ENCODE data around the gene FBXL17. TPM values are rescaled to one million over a fixed set of nuclear protein-coding genes. Genes with fewer than 3 reads are reported as not detected.

FBXL17 gene
- polyA plus RNA-seq, 2 of the 4 experiments (the other 2 are of a cell fraction) = 8.7 to 9.1 TPM

DNA sequence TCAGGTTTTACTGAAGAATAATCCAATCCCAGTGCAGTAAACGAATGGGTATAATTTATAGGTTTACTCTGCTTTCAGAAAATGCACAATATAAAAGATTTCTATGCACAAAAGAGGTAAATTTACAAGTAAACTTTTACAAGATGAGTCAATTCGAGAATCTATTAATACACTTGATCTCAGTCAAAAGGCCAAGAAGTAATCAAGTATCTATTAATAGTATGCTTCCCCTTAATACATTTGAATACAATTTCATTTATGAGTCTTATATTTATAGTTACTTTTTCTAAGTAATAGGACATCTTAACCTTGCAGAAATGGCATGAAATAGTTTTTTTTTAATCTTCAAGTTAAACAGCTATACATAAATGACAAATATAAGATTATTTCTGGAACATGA lies 355.9 kb downstream of the FBXL17 start:
- CTCF ChIA-PET = no interaction called here
- no peak overlapping the region for H3K27ac ChIP-seq
- no peak overlapping the region for H3K4me3 ChIP-seq
- H3K4me1 ChIP-seq = no peaks in the 10 kb centered on the region
- TF ChIP-seq FOSL2 (IDR thresholded peaks at IDR 0.05) (no peak), FOSL2 (CRISPR knock-in tag; IDR thresholded peaks at IDR 0.05) (no peak), MYC (IDR thresholded peaks at IDR 0.05; ENCODE audit: borderline replicate concordance, low read length) (no peak), HDAC2 (IDR thresholded peaks at IDR 0.05) (no peak)
- DNase-seq (ENCODE audit: low read depth in 1 of 2, low spot score in 1 of 2) (no peak), ATAC-seq (no peak), FAIRE-seq (no peak)
- H3K9me3 ChIP-seq = no peaks in the 10 kb centered on the region
- 28% methylated on average over 2 of the region's 2 CpGs for WGBS (ENCODE audit: missing lambda C conversion rate)
- POLR2A ChIA-PET = no interaction called here
- no peak overlapping the region for H3K4me2 ChIP-seq

DNA sequence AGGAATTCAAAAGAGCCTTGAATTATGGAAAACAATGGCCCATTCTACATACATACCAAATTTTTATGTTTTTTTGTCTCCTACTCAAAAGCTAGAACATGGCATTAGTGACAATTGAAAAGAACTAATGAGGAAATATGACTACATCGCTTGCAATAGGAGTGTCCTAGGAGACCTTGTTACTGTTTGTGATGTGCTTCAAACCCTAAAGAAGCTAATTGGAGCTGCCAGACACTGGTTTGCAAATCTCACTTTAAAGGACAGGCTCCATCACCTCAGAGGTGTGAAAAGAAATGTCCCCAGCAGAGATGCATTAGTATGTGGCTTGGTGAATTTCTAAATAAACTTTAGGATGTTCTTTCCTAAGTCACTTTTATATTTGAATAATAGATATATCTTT lies 356.9 kb downstream of the FBXL17 start:
- TF ChIP-seq, protein P1, sequence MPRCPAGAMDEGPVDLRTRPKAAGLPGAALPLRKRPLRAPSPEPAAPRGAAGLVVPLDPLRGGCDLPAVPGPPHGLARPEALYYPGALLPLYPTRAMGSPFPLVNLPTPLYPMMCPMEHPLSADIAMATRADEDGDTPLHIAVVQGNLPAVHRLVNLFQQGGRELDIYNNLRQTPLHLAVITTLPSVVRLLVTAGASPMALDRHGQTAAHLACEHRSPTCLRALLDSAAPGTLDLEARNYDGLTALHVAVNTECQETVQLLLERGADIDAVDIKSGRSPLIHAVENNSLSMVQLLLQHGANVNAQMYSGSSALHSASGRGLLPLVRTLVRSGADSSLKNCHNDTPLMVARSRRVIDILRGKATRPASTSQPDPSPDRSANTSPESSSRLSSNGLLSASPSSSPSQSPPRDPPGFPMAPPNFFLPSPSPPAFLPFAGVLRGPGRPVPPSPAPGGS (IDR thresholded peaks at IDR 0.05) = no peak
- no peak for TF ChIP-seq RFX5 (IDR thresholded peaks at IDR 0.05)
- TF ChIP-seq EHF (CRISPR knock-in tag; IDR thresholded peaks at IDR 0.05) = no peak
- no peak for TF ChIP-seq EP300 (IDR thresholded peaks at IDR 0.05)
- no peak for TF ChIP-seq HOXA7 (CRISPR knock-in tag; IDR thresholded peaks at IDR 0.05)
- no peak for TF ChIP-seq HEYL (CRISPR knock-in tag; IDR thresholded peaks at IDR 0.05)
- TF ChIP-seq, protein P2, sequence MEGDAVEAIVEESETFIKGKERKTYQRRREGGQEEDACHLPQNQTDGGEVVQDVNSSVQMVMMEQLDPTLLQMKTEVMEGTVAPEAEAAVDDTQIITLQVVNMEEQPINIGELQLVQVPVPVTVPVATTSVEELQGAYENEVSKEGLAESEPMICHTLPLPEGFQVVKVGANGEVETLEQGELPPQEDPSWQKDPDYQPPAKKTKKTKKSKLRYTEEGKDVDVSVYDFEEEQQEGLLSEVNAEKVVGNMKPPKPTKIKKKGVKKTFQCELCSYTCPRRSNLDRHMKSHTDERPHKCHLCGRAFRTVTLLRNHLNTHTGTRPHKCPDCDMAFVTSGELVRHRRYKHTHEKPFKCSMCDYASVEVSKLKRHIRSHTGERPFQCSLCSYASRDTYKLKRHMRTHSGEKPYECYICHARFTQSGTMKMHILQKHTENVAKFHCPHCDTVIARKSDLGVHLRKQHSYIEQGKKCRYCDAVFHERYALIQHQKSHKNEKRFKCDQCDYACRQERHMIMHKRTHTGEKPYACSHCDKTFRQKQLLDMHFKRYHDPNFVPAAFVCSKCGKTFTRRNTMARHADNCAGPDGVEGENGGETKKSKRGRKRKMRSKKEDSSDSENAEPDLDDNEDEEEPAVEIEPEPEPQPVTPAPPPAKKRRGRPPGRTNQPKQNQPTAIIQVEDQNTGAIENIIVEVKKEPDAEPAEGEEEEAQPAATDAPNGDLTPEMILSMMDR (IDR thresholded peaks at IDR 0.05) = no peak
- TF ChIP-seq ZC3H11A (IDR thresholded peaks at IDR 0.05) = no peak
- TF ChIP-seq MYC (IDR thresholded peaks at IDR 0.05; ENCODE audit: borderline replicate concordance, low read length) = no peak
- no peak for TF ChIP-seq SMC3 (IDR thresholded peaks at IDR 0.05)
- no peak for TF ChIP-seq POLR2AphosphoS2 (conservative IDR thresholded peaks at IDR 0.05; ENCODE audit: low read length)
- no peak for TF ChIP-seq FOSB (CRISPR knock-in tag; IDR thresholded peaks at IDR 0.05)
- no peak for TF ChIP-seq PHF8 (IDR thresholded peaks at IDR 0.05; ENCODE audit: borderline replicate concordance, low read depth)
- TF ChIP-seq FOSL2 (IDR thresholded peaks at IDR 0.05) = no peak
- no peak for TF ChIP-seq FOSL2 (CRISPR knock-in tag; IDR thresholded peaks at IDR 0.05)
- no peak for TF ChIP-seq TFCP2L1 (CRISPR knock-in tag; IDR thresholded peaks at IDR 0.05)
- ATAC-seq (no peak), DNase-seq (ENCODE audit: low read depth in 1 of 2, low spot score in 1 of 2) (no peak), FAIRE-seq (no peak)
- Histone ChIP-seq H3K4me2 (no peak overlapping the region), H3K4me3 (no peak overlapping the region), H3K9me3 (no peaks in the 10 kb centered on the region), H3K4me1 (no peaks in the 10 kb centered on the region), H3K27ac (no peak overlapping the region)
- WGBS (ENCODE audit: missing lambda C conversion rate) = 71% methylated on average over 1 of the region's 1 CpG
- POLR2A ChIA-PET = no interaction called here
- CTCF ChIA-PET = no interaction called here

DNA sequence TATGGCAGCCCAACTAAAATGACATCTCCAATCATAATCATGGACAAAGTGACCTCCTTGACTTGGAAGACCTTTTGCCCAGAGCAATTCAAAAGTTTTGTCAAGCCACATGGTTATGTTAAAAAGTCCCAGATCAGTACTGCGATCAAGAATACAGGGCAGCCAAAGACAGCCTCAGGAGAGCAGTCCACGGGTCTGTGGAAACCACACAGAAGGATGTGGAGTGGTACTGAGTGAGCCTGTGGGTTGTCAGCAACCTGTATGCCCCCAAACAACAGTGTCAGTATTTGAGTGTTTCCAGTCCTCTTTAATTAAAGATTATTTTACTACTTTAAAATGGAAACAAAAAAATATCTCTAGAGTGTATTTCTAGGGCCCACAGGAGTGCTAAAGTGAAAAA lies 365.8 kb downstream of the FBXL17 start:
- no peak for FAIRE-seq
- WGBS (ENCODE audit: missing lambda C conversion rate) = 82% methylated on average over 2 of the region's 2 CpGs

More for the DNA sequence above, 365.8 kb downstream of the FBXL17 start:
- no peaks in the 10 kb centered on the region for H3K9me3 ChIP-seq
- H3K4me3 ChIP-seq = no peak overlapping the region
- no peaks in the 10 kb centered on the region for H3K4me1 ChIP-seq
- TF ChIP-seq E2F6 (IDR thresholded peaks at IDR 0.05; ENCODE audit: borderline replicate concordance, low read depth) = no peak
- TF ChIP-seq GATA3 (IDR thresholded peaks at IDR 0.05; ENCODE audit: borderline replicate concordance) = no peak
- TF ChIP-seq, protein P3, sequence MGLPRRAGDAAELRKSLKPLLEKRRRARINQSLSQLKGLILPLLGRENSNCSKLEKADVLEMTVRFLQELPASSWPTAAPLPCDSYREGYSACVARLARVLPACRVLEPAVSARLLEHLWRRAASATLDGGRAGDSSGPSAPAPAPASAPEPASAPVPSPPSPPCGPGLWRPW (IDR thresholded peaks at IDR 0.05) = no peak
- no peak for TF ChIP-seq CEBPB (IDR thresholded peaks at IDR 0.05)
- no peak for TF ChIP-seq USF2 (IDR thresholded peaks at IDR 0.05)
- no peak for TF ChIP-seq ESRRA (IDR thresholded peaks at IDR 0.05; ENCODE audit: borderline replicate concordance, low read length)
- TF ChIP-seq NFE2L2 (conservative IDR thresholded peaks at IDR 0.05; ENCODE audit: low read length) = no peak
- TF ChIP-seq HOXA7 (CRISPR knock-in tag; IDR thresholded peaks at IDR 0.05) = no peak
- no peak for TF ChIP-seq EP300 (IDR thresholded peaks at IDR 0.05)
- no peak for TF ChIP-seq ZC3H11A (IDR thresholded peaks at IDR 0.05)
- TF ChIP-seq CHD4 (IDR thresholded peaks at IDR 0.05; ENCODE audit: borderline replicate concordance) = no peak
- no peak for TF ChIP-seq NPAS2 (CRISPR knock-in tag; IDR thresholded peaks at IDR 0.05; ENCODE audit: borderline replicate concordance)
- TF ChIP-seq, protein P2 (IDR thresholded peaks at IDR 0.05) = no peak
- TF ChIP-seq MYC (IDR thresholded peaks at IDR 0.05; ENCODE audit: borderline replicate concordance, low read length) = no peak
- TF ChIP-seq, protein P4, sequence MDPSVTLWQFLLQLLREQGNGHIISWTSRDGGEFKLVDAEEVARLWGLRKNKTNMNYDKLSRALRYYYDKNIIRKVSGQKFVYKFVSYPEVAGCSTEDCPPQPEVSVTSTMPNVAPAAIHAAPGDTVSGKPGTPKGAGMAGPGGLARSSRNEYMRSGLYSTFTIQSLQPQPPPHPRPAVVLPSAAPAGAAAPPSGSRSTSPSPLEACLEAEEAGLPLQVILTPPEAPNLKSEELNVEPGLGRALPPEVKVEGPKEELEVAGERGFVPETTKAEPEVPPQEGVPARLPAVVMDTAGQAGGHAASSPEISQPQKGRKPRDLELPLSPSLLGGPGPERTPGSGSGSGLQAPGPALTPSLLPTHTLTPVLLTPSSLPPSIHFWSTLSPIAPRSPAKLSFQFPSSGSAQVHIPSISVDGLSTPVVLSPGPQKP (IDR thresholded peaks at IDR 0.05; ENCODE audit: low read depth, low read length) = no peak
- DNase-seq (ENCODE audit: low read depth in 1 of 2, low spot score in 1 of 2) (no peak), ATAC-seq (no peak)
- CTCF ChIA-PET = no interaction called here
- POLR2A ChIA-PET = no interaction called here
- no peak overlapping the region for H3K4me2 ChIP-seq
- no peak overlapping the region for H3K27ac ChIP-seq

All from A549 (cell line).